SK-N-MC (cell line): ENCODE data around the gene METTL2B.
"Not testable (repeated sequence)": the region's sequence is repeated elsewhere in the genome, so short reads cannot be mapped to it uniquely, and the experiment has no call there.

ENCODE experiments used
- EZH2 ChIP-seq: fragments of 200-600 bp; sonication (generic); IDR thresholded peaks from one replicate; pipeline ENCODE4 v1.6.1; 2017; ENCODE audit warnings: antibody characterized with exemption
- FOXP2 ChIP-seq: optimal IDR thresholded peaks from 2 replicates; pipeline ENCODE3; 2011; ENCODE audit warnings: mild to moderate bottlenecking, moderate library complexity; ENCODE audit not compliant: insufficient read depth; ENCODE audit errors: extremely low read length, control extremely low read depth
- POLR2AphosphoS5 ChIP-seq: IDR thresholded peaks from 2 replicates; pipeline ENCODE4 v1.6.1; 2012; ENCODE audit warnings: mild to moderate bottlenecking, low read depth, low read length, borderline replicate concordance

- TF ChIP-seq EZH2, FOXP2: not testable (repeated sequence)
- peak; percentile 92 for TF ChIP-seq POLR2AphosphoS5
Measured at GRCh38 chr7:128476402-128477335, at the start of gene METTL2B.
